Stomach (tissue), 9 donors: ENCODE measurements around the gene MERTK. TPM values are rescaled to one million over a fixed set of nuclear protein-coding genes. Genes with fewer than 3 reads are reported as not detected.

ENCODE experiments used
- DNase-seq, 2 donors: peaks; one replicate each; pipeline versions ENCODE4 v3.0.0 to v3.0.0-alpha.2; 2013 to 2019
- H3K27ac ChIP-seq, 5 donors: fragments of 200-600 bp in 4 of 5; sonication (generic) in 4 of 5; one replicate each; pipeline ENCODE4 v1.5.1; 2013 to 2019; ENCODE audit warnings: mild to moderate bottlenecking in 1 of 5, moderate library complexity in 1 of 5
- H3K27me3 ChIP-seq, 3 donors: fragments of 200-600 bp; sonication (generic); one replicate each; pipeline ENCODE4 v1.5.1; 2017 to 2019; ENCODE audit warnings: mixed run types in 1 of 3
- H3K36me3 ChIP-seq, 4 donors: fragments of 200-600 bp; sonication (generic); 1 replicate in 3 of 4; 2 replicates in 1 of 4; pipeline ENCODE4 v1.5.1; 2016 to 2019
- H3K4me1 ChIP-seq, 4 donors: fragments of 200-600 bp; sonication (generic); one replicate each; pipeline ENCODE4 v1.5.1; 2016 to 2019
- H3K4me3 ChIP-seq, 4 donors: fragments of 200-600 bp; sonication (generic) in 3 of 4; one replicate each; pipeline ENCODE4 v1.5.1; 2016 to 2019; ENCODE audit warnings: mild to moderate bottlenecking in 1 of 4
- H3K9me3 ChIP-seq, 4 donors: fragments of 200-600 bp; sonication (generic); one replicate each; pipeline ENCODE4 v1.5.1; 2016 to 2019
- EP300 ChIP-seq: sonication (generic); formaldehyde crosslinking; IDR thresholded peaks from one replicate; pipeline ENCODE4 v1.6.1; 2017; ENCODE audit warnings: antibody characterized with exemption
- POLR2A ChIP-seq, 4 donors: fragments of 450-650 bp; IDR thresholded peaks; one replicate each; pipeline ENCODE4 v1.6.1; 2016; ENCODE audit warnings: antibody characterized with exemption in 4 of 4, control low read depth in 2 of 4, mild to moderate bottlenecking in 1 of 4, moderate library complexity in 1 of 4
- POLR2AphosphoS5 ChIP-seq, 3 donors: sonication (generic); formaldehyde crosslinking; IDR thresholded peaks; one replicate each; pipeline ENCODE4 v1.6.1; 2016; ENCODE audit warnings: antibody characterized with exemption in 3 of 3
- WGBS, 5 donors: extraction: QIAGEN DNeasy Blood & Tissue Kit in 3 of 5; methylation state at CpG; one replicate each; pipeline versions ENCODE4 v1.1.5 to v1.1.7; 2013 to 2018; 5-methylcytosine and 5-hydroxymethylcytosine counted together
- intact Hi-C: fragments of 100-400 bp; cut with DNase I; formaldehyde crosslinking; loops from one replicate; pipeline ENCODE4 v1.15.1; 2023; ENCODE audit warnings: low total_unique reads
- polyA plus RNA-seq, 3 donors: library from polyadenylated mRNA; stranded (reverse); fragments of 200-250 nt; gene quantifications; one replicate each; pipeline ENCODE4 v1.2.3, GENCODE V29; 2013
- total RNA-seq, 5 donors: library from RNA; depleted of rRNA; stranded (reverse); fragments of >200 nt; gene quantifications; one replicate each; pipeline versions ENCODE4 v1.1.0 to v1.2.3, GENCODE V29; 2014 to 2016
- TF ChIP-seq, protein P1 (sequence below), 7 experiments: fragments of 450-650 bp in 4 of 7; fragments of 200-600 bp in 3 of 7; sonication (generic) in 3 of 7; IDR thresholded peaks; one replicate each; pipeline ENCODE4 v1.5.1; 2016 to 2019; ENCODE audit warnings: antibody characterized with exemption in 7 of 7, control low read depth in 2 of 7, mild to moderate bottlenecking in 1 of 7
- donor health status: healthy with polysubstance abuse.
- donor health status: Bipolar disorder and iron deficiency.
- donor health status: healthy.

MERTK gene
- total and polyA plus RNA-seq, 8 donors, result 3.9 to 21.8 (median 10.0) TPM

DNA sequence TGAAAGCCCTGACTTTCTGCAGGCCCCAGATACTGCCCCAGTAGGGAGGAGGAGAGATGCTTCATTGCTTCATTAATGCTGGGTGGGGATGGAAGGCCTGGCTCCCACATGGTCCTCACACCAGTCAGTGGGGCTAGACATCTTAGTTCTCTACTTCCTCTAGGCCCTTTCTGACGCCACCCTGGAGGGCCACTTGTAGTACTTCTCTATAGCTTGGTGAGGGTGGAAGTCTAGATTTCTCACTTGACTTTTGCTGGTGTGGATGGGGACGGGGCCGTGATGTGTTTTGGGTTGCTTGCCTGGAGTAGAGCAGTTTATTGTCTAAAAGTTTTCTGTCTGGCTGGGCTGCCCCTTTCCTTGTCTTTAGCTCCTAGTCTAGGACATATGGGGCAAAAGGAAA, 18.7 kb downstream of the MERTK start:
- intact Hi-C loops, result no loop called here
- H3K9me3 ChIP-seq, result no peaks in the 10 kb centered on the region
- no peak overlapping the region for H3K4me3 ChIP-seq
- H3K27me3 ChIP-seq, result no peaks in the 10 kb centered on the region
- DNase-seq, result no peak
- H3K36me3 ChIP-seq, result peaks cover 0 to 7% (median 2%) of the 10 kb centered on the region in 4 donors
- no peak overlapping the region for H3K27ac ChIP-seq
- H3K4me1 ChIP-seq, result peaks cover 18 to 34% (median 26%) of the 10 kb centered on the region in 4 donors
- TF ChIP-seq POLR2A (IDR thresholded peaks at IDR 0.05), result no peak
- TF ChIP-seq, protein P1, sequence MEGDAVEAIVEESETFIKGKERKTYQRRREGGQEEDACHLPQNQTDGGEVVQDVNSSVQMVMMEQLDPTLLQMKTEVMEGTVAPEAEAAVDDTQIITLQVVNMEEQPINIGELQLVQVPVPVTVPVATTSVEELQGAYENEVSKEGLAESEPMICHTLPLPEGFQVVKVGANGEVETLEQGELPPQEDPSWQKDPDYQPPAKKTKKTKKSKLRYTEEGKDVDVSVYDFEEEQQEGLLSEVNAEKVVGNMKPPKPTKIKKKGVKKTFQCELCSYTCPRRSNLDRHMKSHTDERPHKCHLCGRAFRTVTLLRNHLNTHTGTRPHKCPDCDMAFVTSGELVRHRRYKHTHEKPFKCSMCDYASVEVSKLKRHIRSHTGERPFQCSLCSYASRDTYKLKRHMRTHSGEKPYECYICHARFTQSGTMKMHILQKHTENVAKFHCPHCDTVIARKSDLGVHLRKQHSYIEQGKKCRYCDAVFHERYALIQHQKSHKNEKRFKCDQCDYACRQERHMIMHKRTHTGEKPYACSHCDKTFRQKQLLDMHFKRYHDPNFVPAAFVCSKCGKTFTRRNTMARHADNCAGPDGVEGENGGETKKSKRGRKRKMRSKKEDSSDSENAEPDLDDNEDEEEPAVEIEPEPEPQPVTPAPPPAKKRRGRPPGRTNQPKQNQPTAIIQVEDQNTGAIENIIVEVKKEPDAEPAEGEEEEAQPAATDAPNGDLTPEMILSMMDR (IDR thresholded peaks at IDR 0.05), result no peak
- no peak for TF ChIP-seq POLR2AphosphoS5 (IDR thresholded peaks at IDR 0.05)
- no peak for TF ChIP-seq EP300
- WGBS, 5 donors, result 68 to 96% (median 82%) methylated on average over 3 of the region's 3 CpGs

DNA sequence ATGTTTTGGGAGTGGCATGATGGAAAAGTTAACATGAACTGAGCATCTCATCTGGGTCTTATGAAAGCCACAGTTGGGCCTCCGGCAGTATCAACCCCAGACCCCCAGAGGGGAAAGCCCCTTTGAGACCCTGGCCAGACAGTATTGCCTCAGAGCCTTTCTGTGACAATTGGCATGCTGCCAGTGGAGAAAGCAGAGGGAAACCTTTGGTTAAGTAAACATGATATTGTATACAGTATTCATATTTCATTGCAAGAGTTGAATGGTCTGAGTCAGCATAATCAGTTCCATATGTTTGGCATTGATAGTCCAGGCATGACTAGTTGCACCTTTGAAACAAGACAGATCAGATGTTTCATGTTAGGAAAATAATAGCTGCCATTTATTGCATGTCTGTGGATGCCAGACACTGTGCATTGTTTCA, 20.0 kb downstream of the MERTK start:
- Histone ChIP-seq H3K36me3 (peaks cover 0 to 8% (median 6%) of the 10 kb centered on the region in 4 donors), H3K4me1 (peaks cover 18 to 34% (median 26%) of the 10 kb centered on the region in 4 donors), H3K9me3 (no peaks in the 10 kb centered on the region), H3K4me3 (no peak overlapping the region), H3K27me3 (no peaks in the 10 kb centered on the region), H3K27ac (no peak overlapping the region)
- 64 to 86% (median 81%) methylated on average over 1 of the region's 1 CpG for WGBS, 5 donors
- intact Hi-C loops, result no loop called here
- peak in 1 of 2 donors; percentile 69 for DNase-seq
- no peak for TF ChIP-seq EP300
- TF ChIP-seq, protein P1 (IDR thresholded peaks at IDR 0.05), result no peak
- TF ChIP-seq POLR2A (IDR thresholded peaks at IDR 0.05), result no peak

DNA sequence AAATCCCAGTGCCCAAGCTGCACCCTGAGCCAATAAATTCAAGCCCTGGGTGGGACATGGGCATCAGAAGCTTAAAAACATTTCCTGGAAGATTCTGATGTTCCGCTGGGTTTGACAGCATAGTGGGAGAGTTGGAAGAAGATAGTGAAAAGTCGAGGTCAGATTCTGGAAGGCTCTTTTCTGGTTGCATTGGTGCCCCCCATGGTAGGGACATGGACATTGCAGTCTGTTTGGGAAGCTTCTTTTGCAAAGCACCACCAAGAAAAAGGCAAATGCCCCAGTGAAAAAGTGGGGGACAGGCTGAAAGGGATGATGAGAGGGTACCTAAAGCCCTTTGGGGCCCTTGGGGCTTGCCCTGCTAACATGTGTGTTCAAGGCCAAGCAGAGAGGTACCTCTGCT, 21.0 kb downstream of the MERTK start:
- peaks cover 0 to 8% (median 7%) of the 10 kb centered on the region in 4 donors for H3K36me3 ChIP-seq
- 55 to 59% (median 57%) methylated on average over 2 of the region's 2 CpGs for WGBS, 5 donors
- peak overlapping the region; percentile 68 to 92 (median 78) for H3K27ac ChIP-seq
- H3K9me3 ChIP-seq, result no peaks in the 10 kb centered on the region
- no peaks in the 10 kb centered on the region for H3K27me3 ChIP-seq
- H3K4me3 ChIP-seq, result no peak overlapping the region
- no peak for DNase-seq
- peaks cover 18 to 34% (median 26%) of the 10 kb centered on the region in 4 donors for H3K4me1 ChIP-seq
- TF ChIP-seq POLR2A (IDR thresholded peaks at IDR 0.05) (no peak), POLR2AphosphoS5 (IDR thresholded peaks at IDR 0.05) (no peak), EP300 (no peak)
- TF ChIP-seq, protein P1 (IDR thresholded peaks at IDR 0.05), result no peak
- intact Hi-C loops, result no loop called here

DNA sequence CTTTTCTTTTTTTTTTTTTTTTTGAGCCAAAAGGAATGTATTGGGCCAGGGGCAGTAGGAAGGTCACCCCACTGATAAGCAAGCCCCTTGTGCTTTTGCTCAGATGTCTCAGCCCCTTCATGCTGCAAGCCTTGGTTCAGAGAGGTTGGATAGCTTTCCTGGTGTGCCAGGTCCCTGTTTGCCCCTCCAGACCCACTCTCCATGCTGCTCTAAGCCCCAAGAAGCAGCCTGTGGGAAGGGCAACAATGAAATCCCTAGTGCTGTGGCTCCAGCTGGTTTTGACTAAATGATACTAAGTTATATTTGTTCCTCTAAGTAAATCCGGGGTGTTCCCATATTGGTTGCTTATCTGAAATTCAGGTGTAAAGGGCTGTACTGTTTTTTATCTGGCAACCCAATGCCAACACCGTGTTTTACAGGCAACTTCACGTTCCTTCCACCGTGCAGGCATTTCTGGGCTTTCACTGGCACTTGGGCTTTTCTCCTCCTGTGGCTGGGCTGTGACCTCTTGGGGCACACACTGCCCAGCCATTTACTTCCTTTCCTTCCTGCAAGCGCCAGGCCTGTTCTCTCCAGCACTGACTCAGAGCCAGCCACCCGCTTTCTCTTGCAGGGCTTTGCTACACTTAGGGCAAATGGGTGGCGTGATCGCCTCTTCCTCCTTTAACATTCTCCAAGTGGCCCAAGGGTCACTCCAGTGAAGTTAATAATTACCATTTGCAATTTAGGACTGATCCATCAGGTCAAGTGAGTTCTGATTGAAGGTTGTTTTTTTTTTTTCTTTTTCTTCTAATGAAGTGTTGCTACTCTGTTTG, 21.6 kb downstream of the MERTK start:
- Histone ChIP-seq H3K4me1 (peaks cover 18 to 34% (median 26%) of the 10 kb centered on the region in 4 donors), H3K27me3 (no peaks in the 10 kb centered on the region), H3K27ac (peak overlapping the region; percentile 68 to 92 (median 78)), H3K4me3 (no peak overlapping the region), H3K9me3 (no peaks in the 10 kb centered on the region), H3K36me3 (peaks cover 0 to 8% (median 7%) of the 10 kb centered on the region in 4 donors)
- no peak for TF ChIP-seq POLR2A (IDR thresholded peaks at IDR 0.05)
- TF ChIP-seq, protein P1 (IDR thresholded peaks at IDR 0.05), result peak in 1 of 7 experiments; percentile 17
- no peak for TF ChIP-seq EP300
- peak in 2 of 3 donors; percentile 68 to 86 for TF ChIP-seq POLR2AphosphoS5 (IDR thresholded peaks at IDR 0.05)
- peak; percentile 87 to 94 for DNase-seq
- 29 to 54% (median 47%) methylated on average over 8 of the region's 8 CpGs for WGBS, 5 donors
- intact Hi-C loops, result no loop called here
